PC-9 (cell line): ENCODE data around the gene CTU2.

Source experiments
- CTCF ChIP-seq: fragments of 200-600 bp; sonication (generic); conservative IDR thresholded peaks from 2 replicates; pipeline ENCODE4 v1.6.1; 2017; ENCODE audit warnings: mixed run types, antibody characterized with exemption, mild to moderate bottlenecking, moderate library complexity
- EZH2 ChIP-seq: fragments of 200-600 bp; sonication (generic); IDR thresholded peaks from 2 replicates; pipeline ENCODE4 v1.8.0; 2017; ENCODE audit warnings: antibody characterized with exemption, low read depth

- TF ChIP-seq CTCF (no peak), EZH2 (no peak)
Observed at GRCh38 chr16:88739977-88740726, 33.8 kb downstream of the CTU2 start.
